ENCODE results near the gene PIGV. TPM values are rescaled to one million over a fixed set of nuclear protein-coding genes. Genes with fewer than 3 reads are reported as not detected.

The PIGV gene
- total RNA-seq, 2 experiments from 2014 or later, result 10.3 to 18.0 TPM

GRCh38 chr1:26831546-26832248 lies 43.9 kb downstream of the PIGV start:
- H3K36me3 ChIP-seq (ENCODE audit: insufficient read depth, low read length), result peaks cover 40% of the 10 kb centered on the region; the same call in 1 of the 2 replicates
- CTCF ChIA-PET (ENCODE audit: unreplicated experiment), result interaction anchor here (1.0 kb wide), 1 partner anchor 293 kb away, joined by 3 read pairs; no protein-coding TSS in a partner anchor
- intact Hi-C loops (cut with micrococcal nuclease; ENCODE audit: unreplicated experiment), result loop anchor here (2.0 kb wide), 2 partner anchors 21 to 43 kb away; no protein-coding TSS in a partner anchor
- H3K4me3 ChIP-seq (ENCODE audit: low read depth, low read length, poor library complexity, severe bottlenecking), result no peak overlapping the region
- TF ChIP-seq, protein P1, sequence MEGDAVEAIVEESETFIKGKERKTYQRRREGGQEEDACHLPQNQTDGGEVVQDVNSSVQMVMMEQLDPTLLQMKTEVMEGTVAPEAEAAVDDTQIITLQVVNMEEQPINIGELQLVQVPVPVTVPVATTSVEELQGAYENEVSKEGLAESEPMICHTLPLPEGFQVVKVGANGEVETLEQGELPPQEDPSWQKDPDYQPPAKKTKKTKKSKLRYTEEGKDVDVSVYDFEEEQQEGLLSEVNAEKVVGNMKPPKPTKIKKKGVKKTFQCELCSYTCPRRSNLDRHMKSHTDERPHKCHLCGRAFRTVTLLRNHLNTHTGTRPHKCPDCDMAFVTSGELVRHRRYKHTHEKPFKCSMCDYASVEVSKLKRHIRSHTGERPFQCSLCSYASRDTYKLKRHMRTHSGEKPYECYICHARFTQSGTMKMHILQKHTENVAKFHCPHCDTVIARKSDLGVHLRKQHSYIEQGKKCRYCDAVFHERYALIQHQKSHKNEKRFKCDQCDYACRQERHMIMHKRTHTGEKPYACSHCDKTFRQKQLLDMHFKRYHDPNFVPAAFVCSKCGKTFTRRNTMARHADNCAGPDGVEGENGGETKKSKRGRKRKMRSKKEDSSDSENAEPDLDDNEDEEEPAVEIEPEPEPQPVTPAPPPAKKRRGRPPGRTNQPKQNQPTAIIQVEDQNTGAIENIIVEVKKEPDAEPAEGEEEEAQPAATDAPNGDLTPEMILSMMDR (conservative IDR thresholded peaks at IDR 0.05; ENCODE audit: low read length), result no peak
- TF ChIP-seq EZH2phosphoT487 (IDR thresholded peaks at IDR 0.05; ENCODE audit: borderline replicate concordance, low read depth, low read length), result no peak
- H3K27ac ChIP-seq (ENCODE audit: low read depth, low read length, poor library complexity, severe bottlenecking), result no peak overlapping the region
- POLR2A ChIA-PET, result interaction anchor here (0.6 to 1.6 kb wide), 4 partner anchors 20 to 40 kb away, joined by 3 to 4 read pairs (median 4); no protein-coding TSS in a partner anchor
- H4K20me1 ChIP-seq (ENCODE audit: insufficient read depth, low read length), result no peaks in the 10 kb centered on the region
- no peaks in the 10 kb centered on the region for H3K9me3 ChIP-seq (ENCODE audit: low read length)
- H3K4me2 ChIP-seq (ENCODE audit: low read length), result no peak overlapping the region
- BruUV-seq (replicated peaks), result no TSS peak
- peaks cover 6% of the 10 kb centered on the region; the same call in 1 of the 2 replicates for H3K79me2 ChIP-seq (ENCODE audit: insufficient read depth, low read depth, low read length)
- H2AFZ ChIP-seq (ENCODE audit: low read length), result no peak overlapping the region
- H3K4me1 ChIP-seq (ENCODE audit: insufficient read depth, low read length, poor library complexity, severe bottlenecking), result peaks cover 38% of the 10 kb centered on the region
- no peaks in the 10 kb centered on the region for H3K9me2 ChIP-seq (ENCODE audit: insufficient read depth, low read length)
- no peak for DNase-seq (ENCODE audit: low spot score)

- ChIA-PET CTCF (ENCODE audit: unreplicated experiment) (no interaction called here), POLR2A (interaction anchor here (0.8 to 1.6 kb wide), 4 partner anchors 21 to 33 kb away, joined by 3 to 5 read pairs (median 4); no protein-coding TSS in a partner anchor)
- Histone ChIP-seq H3K79me2 (ENCODE audit: insufficient read depth, low read depth, low read length) (peaks cover 4% of the 10 kb centered on the region; the same call in 1 of the 2 replicates), H3K9me2 (ENCODE audit: insufficient read depth, low read length) (no peaks in the 10 kb centered on the region), H3K27ac (ENCODE audit: low read depth, low read length, poor library complexity, severe bottlenecking) (no peak overlapping the region), H3K36me3 (ENCODE audit: insufficient read depth, low read length) (peaks cover 40% of the 10 kb centered on the region; the same call in 1 of the 2 replicates), H3K9me3 (ENCODE audit: low read length) (no peaks in the 10 kb centered on the region), H2AFZ (ENCODE audit: low read length) (no peak overlapping the region), H3K4me2 (ENCODE audit: low read length) (no peak overlapping the region), H3K4me1 (ENCODE audit: insufficient read depth, low read length, poor library complexity, severe bottlenecking) (peaks cover 36% of the 10 kb centered on the region), H3K4me3 (ENCODE audit: low read depth, low read length, poor library complexity, severe bottlenecking) (no peak overlapping the region), H4K20me1 (ENCODE audit: insufficient read depth, low read length) (no peaks in the 10 kb centered on the region)
- intact Hi-C loops (cut with micrococcal nuclease; ENCODE audit: unreplicated experiment), result loop anchor here (2.0 kb wide), 2 partner anchors 22 to 44 kb away; no protein-coding TSS in a partner anchor
- DNase-seq (ENCODE audit: low spot score), result no peak
- BruUV-seq (replicated peaks), result no TSS peak
- TF ChIP-seq EZH2phosphoT487 (IDR thresholded peaks at IDR 0.05; ENCODE audit: borderline replicate concordance, low read depth, low read length), result no peak
- TF ChIP-seq, protein P1 (conservative IDR thresholded peaks at IDR 0.05; ENCODE audit: low read length), result no peak
Measured at GRCh38 chr1:26832249-26832960, 44.7 kb downstream of the PIGV start.
